Skin of body (tissue), 2 donors: ENCODE results near the gene MFSD1. TPM values are rescaled to one million over a fixed set of nuclear protein-coding genes. Genes with fewer than 3 reads are reported as not detected.
"Not testable (repeated sequence)": the region's sequence is repeated elsewhere in the genome, so short reads cannot be mapped to it uniquely, and the experiment has no call there.

Source experiments
- DNase-seq: peaks from one replicate; lab custom pipeline; 2025; lab: John Stamatoyannopoulos, UW
- total RNA-seq: library from RNA; depleted of rRNA; stranded (reverse); fragments of >200 nt; gene quantifications from one replicate; pipeline ENCODE4 v1.2.3, GENCODE V29; 2014

Gene MFSD1
- total RNA-seq, 1 donor from 2014 or later: 62.8 TPM

GRCh38 chr3:158776531-158776930, 25.3 kb upstream of the MFSD1 start:
- no peak for DNase-seq

GRCh38 chr3:158777161-158777873, 24.5 kb upstream of the MFSD1 start:
- no peak for DNase-seq

- DNase-seq: no peak
These were observed 21.1 kb upstream of the MFSD1 start for GRCh38 chr3:158780766-158781165.

- DNase-seq: no peak
These were observed 20.7 kb upstream of the MFSD1 start for GRCh38 chr3:158781191-158781590.

- DNase-seq: no peak
These were observed 20.0 kb upstream of the MFSD1 start for GRCh38 chr3:158781849-158782248.

GRCh38 chr3:158782283-158782989, 19.4 kb upstream of the MFSD1 start:
- DNase-seq: no peak

- DNase-seq: no peak
These were observed 18.8 kb upstream of the MFSD1 start for GRCh38 chr3:158783051-158783450.

GRCh38 chr3:158785972-158786371, 15.9 kb upstream of the MFSD1 start:
- DNase-seq: no peak

GRCh38 chr3:158788446-158788845, 13.4 kb upstream of the MFSD1 start:
- no peak for DNase-seq

GRCh38 chr3:158789592-158789991, 12.3 kb upstream of the MFSD1 start:
- DNase-seq: peak; percentile 15

- DNase-seq: peak; percentile 67
These were observed 10.8 kb upstream of the MFSD1 start for GRCh38 chr3:158790901-158791589.

GRCh38 chr3:158791590-158791920, 10.3 kb upstream of the MFSD1 start:
- not testable (repeated sequence) for DNase-seq

- DNase-seq: no peak
These were observed 9.1 kb upstream of the MFSD1 start for GRCh38 chr3:158792709-158793108.

- DNase-seq: no peak
These were observed 7.6 kb upstream of the MFSD1 start for GRCh38 chr3:158794206-158794605.

- DNase-seq: no peak
These were observed 6.8 kb upstream of the MFSD1 start for GRCh38 chr3:158794936-158795518.

- DNase-seq: no peak
These were observed 653 bp upstream of the MFSD1 start for GRCh38 chr3:158801201-158801600.

- DNase-seq: no peak
These were observed 785 bp downstream of the MFSD1 start for GRCh38 chr3:158802409-158803268.

- DNase-seq: no peak
These were observed 2.6 kb downstream of the MFSD1 start for GRCh38 chr3:158804441-158804840.

- DNase-seq: no peak
These were observed 6.8 kb downstream of the MFSD1 start for GRCh38 chr3:158808697-158809096.

- no peak for DNase-seq
These were observed 7.8 kb downstream of the MFSD1 start for GRCh38 chr3:158809642-158810041.
